ENCODE results near the gene NME9.
A peak's percentile ranks its signal among the peaks of the same experiment; 100 is the strongest.

NME9 gene

DNA sequence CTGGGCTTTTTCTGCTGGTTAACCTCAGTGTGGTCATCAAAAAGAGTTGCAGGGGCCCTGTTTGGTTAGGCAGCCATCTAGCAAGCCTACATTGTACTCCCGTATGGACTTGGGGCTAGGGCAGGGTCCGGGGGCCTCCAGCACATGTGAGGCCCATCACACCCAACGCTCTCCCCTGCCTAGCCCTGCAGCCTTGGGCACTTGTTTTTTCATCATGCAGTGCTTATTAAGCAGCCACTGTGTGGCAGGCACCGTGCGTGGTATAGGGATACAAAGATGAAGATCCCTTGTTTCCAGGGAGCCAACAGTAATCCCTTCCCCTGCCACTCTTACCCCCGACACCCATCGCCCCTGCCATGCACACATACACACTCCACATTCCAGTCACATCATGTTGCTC lies 32.9 kb upstream of the NME9 start:
- DNase-seq (ENCODE audit: low spot score) = no peak

DNA sequence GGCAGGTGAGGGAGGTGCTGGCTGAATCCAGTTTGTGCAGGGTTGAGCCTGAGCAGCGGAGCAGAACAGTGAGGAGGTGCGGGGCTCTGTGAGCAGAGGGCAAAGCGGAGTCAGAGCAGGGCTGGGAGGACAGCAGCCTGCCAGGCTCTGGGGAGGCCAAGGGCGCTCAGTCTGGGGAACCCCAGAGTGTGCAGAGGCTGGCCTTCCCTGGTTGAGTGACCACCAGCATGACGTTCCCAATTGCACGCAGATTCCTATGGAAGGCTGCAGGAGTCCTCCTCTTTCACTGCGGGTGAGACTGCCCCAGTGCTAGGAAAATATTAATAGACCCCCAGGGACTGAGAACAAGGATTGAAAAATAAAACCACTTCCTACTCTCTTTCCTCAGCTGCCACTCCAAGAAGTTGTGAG lies 31.9 kb upstream of the NME9 start:
- DNase-seq (ENCODE audit: low spot score) = no peak

DNA sequence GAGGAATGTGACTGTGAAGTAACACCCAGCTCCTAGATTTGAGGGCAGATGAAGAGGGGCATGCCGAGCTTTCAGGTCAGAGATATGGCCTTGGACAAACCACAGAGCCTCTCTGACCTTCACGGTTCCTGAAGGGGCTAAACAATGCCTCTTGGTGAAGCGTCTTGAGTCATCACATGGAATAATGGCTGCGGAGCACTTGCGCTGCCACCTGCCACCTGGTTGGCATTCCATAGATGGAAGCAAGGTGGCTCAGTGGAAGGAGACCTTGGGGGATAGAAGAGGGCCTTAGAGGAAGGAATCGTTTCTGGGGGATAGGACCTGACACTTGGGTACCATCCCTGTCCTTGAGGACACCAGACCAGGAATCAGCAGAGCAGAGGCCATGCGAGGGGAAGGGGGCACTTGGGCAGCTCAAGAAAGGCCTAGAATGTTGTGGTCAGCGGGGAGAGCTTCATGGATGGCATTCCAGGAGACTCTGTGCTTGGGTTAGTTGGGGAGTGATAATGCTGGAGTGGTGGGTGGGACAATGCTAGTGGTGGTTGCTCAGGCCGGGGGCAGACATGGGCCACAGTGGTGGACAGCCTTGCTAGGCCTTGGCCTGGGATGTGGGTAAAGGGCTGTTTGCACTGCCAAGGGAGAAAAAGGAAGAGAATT lies 31.3 kb upstream of the NME9 start:
- DNase-seq (ENCODE audit: low spot score) = no peak

DNA sequence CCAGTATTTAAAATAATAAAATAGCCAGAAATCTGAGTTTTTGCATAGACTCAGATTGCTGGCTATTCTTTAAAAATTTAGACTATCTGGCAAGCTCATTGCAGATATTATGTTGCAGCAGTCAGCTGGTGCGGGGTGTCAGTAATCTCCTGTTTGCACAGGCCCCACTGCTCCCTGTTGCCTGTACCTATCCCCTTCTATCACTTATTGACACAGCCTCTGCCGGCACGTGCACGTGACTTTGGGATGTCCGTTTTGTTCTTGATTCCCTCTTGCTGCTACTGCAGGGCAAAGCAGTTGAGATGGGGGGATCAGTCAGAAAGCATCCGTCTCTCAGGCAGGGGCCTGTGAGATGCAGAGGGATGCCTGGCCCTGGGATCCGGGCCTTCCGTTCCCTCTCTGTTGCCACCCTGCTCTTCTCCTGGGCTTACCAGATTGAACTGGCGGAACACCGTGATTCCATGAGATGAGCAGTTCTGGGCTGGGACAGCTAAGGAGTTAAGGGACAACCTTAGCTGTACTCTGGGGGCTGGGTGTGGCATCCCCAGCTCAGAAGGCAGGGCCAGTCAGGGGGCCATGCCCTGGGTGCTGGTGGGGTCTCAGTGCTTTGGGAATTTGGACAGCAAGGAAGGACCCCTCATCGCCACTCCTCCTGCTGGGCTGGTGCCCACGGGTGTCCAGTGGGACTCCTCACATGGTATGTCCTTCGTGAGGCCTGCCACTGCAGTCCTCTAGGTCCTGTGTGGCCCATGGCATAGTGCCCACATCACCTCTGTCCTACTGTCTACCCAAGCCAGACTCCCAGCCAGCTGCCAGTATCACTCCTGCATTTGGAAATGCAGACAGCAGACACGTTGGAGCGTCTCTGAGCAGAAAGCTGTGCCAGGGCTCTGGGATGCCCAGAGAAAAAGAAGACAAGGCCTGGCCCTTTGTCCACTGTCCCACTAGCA lies 30.5 kb upstream of the NME9 start:
- DNase-seq (ENCODE audit: low spot score) = no peak

DNA sequence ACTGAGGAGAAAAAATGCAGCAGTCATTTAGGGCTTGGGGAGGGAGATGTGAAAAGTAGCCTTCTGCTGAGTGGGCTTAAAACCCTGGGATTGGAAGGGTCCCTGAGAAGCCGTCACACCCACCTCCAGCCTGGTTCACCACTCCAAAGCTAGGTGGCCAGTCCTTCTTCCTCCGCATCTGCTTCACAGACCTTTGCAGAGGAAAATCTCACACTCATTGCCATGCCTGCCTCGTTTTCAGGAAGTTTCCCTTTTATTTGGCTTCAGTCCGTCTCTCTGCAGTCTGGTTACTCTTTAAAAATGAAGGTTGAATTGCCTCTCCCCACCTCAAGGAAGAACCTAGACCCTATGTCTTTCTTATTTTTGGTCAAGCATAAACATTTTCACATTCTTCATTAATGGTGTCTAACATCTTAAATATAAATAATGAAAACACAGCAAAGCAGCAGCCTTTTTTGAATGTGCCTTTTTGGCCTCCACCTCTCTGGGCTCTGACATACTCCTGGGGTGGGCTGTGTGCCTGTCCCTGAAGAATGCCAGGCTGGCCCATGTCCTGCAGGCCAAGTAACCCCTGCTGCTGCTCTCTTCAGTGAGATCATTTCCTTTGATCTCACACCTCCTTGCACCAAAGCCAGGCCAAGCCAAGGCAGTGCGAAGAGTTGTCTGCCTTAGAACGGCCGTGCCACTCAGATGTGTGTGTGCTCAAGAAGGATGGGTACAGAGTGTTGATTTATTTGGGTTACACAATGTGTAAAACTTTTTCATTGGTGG lies 29.7 kb upstream of the NME9 start:
- no peak for DNase-seq (ENCODE audit: low spot score)

DNA sequence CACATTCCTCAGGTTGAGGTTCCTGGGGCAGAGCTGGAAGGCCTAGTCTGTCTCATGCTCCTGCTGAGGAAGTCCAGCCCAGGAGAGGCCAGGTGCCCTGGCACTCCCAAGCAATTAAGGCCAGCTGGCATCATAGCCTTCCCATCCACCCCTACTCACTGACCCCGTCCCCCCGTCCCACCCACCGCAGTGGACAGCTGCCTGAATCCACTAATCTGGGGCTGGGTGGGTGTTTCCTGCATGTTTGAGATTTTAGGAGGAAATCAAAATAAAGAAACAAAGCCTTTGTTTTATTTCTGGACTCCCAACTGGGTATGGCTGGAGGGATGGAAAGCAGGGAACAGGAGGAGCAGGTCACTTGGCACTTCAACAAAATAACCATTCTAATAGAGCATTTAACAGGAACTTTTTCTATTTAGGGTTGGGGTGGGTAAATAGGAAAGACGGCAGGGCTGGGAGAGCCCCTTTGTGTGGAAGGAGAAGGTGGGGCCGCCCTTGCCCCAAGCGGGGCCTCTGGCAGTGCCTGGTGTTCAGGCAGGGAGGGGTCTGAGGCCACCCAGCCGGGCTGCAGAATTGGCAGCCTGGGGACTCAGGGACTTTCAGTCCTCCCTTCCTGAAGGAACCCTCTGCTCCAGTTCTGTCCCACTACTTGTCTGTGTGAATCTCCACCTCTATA lies 27.2 kb upstream of the NME9 start:
- no peak for DNase-seq (ENCODE audit: low spot score)

DNA sequence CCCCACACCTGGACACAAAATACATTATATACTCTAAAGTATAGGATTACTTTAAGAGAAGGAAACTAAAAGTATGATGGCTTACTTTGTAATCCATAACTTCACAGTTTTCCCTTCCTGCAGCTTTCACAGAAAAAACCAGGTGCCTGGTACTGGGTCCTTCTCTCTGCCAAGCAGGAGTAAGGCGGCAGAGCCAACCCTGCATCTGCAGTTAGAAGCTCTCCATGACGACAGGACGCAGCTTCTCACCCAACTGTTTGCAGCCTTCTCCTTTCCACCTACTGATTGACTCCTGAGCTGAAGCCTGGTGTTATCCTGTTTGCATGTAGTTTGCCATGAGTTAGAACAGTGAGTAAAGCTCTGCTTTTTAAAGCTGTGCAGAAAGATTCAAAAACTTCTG lies 25.4 kb upstream of the NME9 start:
- no peak for DNase-seq (ENCODE audit: low spot score)

DNA sequence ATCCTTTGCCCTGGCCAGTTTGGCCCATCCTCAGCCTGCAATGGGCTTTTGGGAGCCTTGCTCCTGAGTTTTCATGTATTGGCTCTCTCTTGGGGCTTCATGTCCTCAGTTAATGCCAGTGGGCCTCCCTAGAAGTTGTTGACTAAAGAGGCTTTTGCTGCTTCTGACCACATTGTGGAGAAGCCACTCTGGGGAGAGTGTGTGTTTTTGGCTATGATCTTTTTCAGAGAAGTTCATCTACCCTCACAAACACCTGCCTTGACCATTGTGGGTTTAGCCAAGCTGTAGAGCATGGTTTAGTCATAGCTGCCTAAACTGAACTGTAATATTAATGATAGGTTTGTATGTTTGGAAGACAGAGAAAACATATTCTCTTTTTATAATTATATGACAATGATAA lies 24.7 kb upstream of the NME9 start:
- no peak for DNase-seq (ENCODE audit: low spot score)

DNA sequence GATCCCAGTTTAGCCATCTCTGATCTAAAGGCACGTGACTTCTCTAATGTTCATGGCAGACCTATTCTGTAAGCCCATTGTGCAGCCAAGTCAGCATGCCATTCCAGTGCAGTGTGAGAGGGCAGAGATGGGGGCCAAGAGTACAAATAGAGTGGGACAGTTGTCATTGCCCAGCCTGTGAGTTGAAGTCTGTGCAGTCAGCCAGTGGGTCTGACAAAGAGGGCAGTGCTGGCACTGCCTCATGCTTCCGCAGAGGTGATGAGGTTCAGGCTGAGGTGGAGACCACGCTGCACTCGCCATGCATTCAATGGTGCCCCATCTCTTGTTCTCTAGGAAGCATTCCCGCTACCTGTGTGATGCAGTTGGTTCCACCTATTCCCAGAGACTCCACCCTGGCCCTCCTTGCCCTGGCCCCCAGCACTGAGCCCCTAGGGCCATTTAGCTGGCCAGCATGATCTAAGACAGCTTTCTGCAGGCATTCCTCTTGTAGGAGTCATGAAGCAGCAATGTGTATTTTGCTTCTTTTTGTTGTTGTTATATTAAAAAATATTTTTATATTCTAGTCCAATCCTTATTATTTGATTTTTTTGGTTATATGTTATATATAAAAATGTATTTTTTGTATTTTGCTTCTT lies 22.4 kb upstream of the NME9 start:
- DNase-seq (ENCODE audit: low spot score) = no peak

DNA sequence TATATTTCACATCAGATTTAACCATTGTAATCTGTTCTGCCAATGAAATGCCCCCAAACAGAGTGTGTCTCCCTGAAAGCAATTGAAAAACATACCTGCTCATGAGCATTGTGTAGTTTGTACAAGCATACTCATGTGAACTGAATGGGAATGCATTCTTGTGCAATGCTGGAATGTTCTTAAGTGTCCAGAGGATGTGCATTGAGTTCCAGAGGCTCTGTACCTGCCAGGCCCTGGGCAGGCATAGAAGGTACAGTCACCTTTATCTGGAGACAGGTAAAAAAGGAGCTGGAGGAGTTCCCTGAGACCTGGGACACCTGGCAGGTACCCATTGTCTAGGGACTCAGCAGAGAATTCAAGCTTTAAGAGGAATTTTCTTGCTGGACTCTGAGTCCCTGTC lies 21.5 kb upstream of the NME9 start:
- DNase-seq (ENCODE audit: low spot score) = no peak

DNA sequence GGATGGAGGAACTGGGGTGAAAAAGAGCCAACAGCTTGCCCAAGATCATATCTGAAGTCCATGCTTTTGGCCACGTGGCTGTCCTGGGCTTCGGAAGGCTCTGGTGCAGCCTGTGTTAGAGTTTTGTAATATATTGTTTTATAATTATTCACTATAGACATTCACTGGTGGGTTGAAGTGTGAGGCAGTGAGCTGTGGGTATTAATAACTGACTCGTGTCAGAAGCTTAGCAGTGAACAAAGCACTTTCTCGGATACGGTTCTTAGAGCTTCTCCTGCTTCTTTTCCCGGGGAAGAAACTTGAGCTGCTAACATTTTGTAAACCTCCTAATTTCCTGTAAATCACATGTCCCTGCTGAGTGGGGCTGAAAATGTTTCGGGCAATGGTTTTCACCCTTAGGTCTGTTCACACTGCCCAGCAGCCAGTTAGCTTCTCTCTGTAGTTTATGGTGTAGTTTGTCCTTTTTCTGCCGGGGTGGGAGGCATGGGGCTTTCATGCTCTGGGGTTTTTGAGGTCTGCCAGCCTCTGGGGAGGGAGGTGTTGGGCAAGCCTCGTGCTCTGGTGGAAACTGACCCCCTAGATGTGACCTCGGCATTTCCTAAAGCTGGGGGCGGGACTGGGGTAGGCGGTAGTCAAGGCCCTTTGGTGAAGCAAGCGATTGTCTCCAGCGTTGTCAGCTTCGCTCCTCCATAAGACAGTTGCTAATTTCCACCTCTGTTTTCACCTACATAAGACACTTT lies 20.4 kb upstream of the NME9 start:
- DNase-seq (ENCODE audit: low spot score) = no peak

DNA sequence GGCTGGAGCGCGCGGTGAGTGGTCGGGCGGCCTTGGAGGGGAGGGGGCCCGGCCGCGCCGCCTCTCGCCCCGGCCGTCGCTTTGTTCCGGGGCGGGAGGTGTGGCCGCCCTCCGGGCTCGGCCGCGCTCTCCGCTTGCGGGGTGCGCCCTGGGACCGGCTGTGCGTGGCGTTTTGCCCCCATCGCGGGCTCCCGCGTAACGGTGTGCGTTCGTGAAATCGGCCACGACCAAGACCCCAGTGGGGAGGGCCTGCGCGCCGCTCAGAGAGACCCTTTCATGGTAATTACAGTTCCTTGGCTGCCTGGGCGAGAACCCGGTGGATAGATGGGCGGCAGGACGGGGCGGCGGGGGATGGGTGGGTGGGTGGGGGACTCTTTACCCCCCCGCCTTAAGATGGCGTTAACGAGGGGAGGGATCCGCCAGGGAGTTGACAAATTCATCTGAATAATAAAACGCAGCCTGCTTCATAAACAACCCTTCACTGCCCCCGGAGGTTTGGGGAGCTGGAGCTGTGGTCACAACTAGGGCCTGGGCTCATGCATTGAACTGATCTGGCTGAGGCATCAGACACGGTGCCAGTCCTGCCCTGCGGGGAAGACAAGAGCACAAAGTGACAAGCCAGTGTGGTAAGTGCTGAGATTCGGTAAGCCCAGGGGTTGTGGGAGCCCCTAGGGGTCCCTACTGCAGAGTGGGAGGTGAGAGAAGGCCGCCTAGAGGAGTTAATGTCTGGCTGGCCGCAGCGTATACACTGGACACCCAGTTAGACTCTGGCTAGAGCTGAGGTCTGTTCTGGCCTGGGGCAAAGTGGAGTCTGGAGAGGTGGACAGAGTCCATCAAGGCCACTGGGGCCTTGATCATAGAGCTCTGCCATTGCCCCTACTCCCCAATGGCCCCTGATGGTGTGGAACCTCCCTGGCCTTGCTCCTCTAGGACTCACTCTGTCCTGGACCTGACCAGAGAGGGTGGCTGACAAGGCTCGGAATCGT lies 19.4 kb upstream of the NME9 start:
- no peak for DNase-seq (ENCODE audit: low spot score)

DNA sequence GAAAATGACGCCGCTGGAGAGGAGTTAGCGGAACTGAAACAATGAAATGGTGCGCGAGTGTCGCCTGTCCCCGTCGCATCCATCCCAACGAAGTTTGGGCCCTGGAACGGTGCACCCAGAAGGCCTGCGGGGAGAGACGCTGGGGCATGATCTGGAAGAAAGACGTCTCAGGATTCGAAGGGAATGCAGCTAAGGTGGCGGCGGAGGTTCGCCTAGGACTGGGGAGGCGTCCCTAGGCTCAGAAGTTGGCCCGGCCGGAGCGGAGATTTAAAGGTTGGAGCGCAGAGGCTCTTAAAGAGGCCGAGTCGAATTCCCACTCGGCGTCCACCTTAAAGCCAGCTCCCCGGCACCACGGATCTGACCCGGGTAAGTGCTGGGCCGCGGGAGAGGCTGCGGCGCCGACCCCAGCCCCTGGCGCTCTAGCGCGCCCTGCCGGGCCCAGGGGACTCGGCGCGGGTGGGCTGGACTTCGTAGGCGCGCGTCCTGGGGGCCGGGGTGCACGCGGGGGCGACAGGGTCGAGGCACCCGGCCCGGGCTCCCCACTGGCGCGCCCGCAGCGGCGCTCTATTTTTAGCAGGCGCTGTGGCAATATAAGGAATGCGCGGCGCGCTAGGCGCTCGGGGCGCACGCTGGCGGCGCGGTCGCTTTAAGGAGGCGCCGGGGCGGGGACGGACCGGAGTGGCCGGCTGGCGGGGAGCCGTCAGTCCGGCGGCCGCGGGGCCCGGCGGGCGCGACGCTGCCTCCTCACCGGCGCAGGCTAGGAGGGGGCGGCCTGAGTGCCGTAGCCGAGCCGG lies 18.5 kb upstream of the NME9 start, which contains the start of gene MRAS:
MRAS (plus strand) TSS at position 620 of the 794 bp plus-strand sequence. CDS start 24,305 bp downstream, outside the sequence.
- peak; percentile 70 for DNase-seq (ENCODE audit: low spot score)

DNA sequence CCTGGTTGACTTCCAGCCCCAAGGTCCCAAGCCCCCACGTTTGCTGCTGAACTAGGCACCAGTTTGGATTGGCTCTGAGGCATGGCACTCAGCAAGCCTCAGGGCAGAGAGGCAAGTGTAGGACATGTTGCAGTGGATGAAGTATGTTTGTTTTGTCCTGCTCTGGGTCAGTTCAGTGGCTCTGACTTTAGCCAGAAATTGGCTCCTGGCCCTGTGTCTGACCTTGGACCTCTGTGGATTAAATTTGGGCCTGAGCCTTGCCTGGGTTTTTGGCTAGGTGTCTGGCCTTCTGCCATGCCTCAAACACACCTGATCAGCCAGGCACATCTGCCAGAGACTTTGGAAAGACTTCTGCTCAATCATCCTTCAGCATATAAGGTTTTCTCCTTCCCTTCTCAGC lies 15.1 kb upstream of the NME9 start:
- no peak for DNase-seq (ENCODE audit: low spot score)

DNA sequence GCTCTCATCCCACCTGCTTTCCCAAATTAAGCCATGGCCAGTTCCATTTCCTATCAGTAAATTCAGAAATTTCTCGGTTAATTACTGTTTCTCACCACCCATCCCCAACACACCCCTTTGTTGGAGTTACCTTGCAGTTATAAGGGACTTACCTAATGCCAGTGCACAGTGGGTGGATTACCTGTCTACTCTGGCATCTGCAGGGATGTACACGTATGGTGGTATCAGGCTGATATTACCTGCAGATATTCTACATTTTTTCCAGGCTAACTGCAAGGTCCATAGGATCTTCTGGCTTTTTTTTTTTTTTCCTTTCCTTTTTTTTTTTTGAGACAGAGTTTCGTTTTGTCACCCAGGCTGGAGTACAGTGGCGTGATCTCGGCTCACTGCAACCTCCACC lies 10.9 kb upstream of the NME9 start:
- DNase-seq (ENCODE audit: low spot score) = no peak

DNA sequence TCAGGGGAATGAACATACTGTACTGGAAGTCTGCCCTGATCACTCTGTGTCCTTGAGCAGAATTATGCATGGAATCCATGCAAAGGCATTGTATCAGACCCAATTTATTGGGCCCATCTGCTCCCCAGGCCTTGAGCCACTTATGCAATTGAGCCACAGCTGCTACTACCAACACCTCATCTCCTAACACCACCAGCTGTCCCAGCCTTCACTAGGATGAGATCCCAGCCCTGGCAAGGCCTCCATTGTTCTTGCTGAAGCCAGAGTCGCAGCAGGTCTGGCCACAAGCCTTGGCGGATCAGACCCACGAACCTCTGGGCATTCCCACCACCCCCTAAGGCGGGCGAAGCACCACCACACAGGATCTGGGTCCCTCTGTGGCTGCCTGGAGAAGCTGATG lies 9.2 kb upstream of the NME9 start:
- no peak for DNase-seq (ENCODE audit: low spot score)

DNA sequence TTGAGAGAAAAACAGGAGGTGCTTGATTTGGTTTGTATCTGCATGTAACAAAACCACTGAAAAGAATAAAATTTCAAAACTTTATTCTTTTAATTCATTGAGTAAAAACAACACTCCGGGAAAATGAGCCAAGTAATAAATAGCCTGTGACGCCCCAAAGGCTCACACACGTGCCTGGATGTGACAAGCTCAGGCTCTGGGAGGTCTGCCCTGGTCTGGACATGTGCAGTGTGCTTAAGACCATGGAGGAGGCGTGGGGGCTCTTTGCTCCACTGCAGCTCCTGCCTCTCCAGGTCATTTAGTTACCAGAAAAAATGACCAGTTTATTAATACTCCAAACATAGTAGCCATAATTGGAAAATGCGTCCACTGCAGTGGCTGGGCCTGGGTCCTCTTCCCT lies 8.6 kb upstream of the NME9 start:
- DNase-seq (ENCODE audit: low spot score) = no peak

DNA sequence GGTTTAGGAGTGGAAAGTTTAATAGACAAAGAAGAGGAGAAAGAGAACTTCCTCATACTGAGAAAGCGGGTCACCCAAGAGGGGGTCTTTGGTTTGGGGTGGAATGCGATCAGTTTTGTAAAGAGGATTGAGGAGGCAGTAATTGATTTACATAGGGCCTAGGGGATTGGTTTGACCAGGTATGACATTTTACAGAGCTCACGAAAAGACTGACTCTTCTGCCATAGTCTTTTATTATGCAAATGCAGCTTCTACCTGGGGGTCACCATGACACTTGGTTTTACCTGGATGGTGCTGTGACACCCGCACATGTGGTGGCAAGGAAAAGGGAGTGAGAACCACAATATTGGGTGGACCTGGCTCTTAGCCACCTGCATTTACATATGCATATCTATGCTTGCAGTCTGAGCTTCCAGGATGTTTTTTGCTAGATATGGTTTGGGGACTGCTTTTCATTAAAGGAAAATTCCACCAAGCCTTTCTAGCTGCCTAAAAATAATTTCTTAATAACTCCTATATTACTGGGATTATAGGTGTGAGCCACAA lies 6.9 kb upstream of the NME9 start:
- no peak for DNase-seq (ENCODE audit: low spot score)
